Measurements from ENCODE around the gene CD151.

GRCh38 chr11:825366-826226 is 7.2 kb upstream of the CD151 start:
- TF ChIP-seq EZH2 (IDR thresholded peaks at IDR 0.05) (no peak), POLR2AphosphoS5 (IDR thresholded peaks at IDR 0.05; ENCODE audit: borderline replicate concordance, low read depth, low read length) (no peak)

Data from SK-N-MC (cell line).